GM19351 (cell line): ENCODE data around the gene PHACTR1.
"Not testable (repeated sequence)": the region's sequence is repeated elsewhere in the genome, so short reads cannot be mapped to it uniquely, and the experiment has no call there.

Experiments
- ATAC-seq: cut with Tn5 transposase; IDR thresholded peaks from one replicate; pipeline ENCODE4 v1.9.1; 2021; ENCODE audit warnings: mild to moderate bottlenecking, moderate library complexity; ENCODE audit not compliant: unreplicated experiment

PHACTR1 gene

GRCh38 chr6:13326031-13326586, 609.5 kb downstream of the PHACTR1 start:
- not testable (repeated sequence) for ATAC-seq

DNA sequence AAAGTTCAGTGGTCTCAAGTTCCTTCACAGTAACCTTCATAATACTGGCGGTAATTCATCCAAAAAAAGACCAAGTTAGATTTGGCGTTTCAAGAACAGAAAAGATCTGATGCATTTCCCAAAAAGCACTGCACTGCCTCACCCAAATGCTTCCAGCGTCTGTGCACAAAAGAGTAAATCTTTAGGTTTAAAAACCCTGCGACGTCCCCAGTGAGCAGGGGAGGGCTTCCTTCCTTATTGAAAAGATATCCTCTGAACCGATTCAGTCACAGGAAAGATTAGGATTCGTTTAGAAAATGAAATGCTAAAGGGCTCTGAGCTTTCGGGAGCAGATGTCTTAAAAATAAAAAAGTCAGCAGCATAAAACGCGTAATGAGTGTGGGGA, 611.1 kb downstream of the PHACTR1 start:
- no peak for ATAC-seq

DNA sequence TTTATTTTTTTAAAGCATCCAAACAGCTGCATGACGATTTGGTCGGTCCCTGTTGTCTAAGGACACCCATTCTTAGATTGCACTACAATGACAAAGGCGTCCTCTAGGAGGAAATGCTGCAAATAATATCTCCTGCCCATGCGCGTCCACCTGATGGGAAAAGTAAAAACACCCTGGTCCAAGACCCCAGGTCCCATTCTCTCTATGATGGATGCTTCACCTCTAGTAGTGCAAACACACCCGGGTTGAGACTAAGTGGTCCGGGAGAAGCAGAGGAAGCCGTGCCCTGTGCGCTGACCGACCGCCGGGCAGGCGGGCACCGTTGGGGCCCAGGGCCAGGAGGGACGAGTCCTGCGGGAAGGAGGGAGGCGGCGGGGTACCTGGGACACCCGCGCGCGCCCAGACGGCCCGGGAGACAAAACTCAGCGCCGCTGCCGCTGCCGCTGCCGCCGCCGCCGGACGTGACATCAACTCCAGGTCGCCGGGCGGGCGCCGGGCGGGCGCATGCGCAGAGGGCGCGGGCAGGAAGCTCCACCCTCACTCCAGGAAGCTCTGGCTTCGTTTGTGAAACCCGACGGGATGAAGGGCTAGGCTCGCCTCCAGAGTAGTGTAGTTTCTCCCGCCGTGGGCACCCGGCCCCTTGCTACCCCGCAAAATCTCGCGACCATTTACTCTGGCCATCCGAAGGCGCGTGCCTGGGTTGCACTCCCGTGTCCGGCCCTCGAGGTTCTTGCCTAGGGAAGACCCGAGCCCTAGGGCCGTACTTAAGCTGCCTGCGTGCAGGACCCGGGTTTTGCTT, 611.7 kb downstream of the PHACTR1 start, which contains the start of gene TBC1D7:
Gene TBC1D7, minus strand, starts transcription at position 462 of the 799 bp plus-strand sequence. CDS start 1,639 bp downstream, outside the sequence.
- peak; percentile 78 for ATAC-seq

- ATAC-seq: no peak
Measured at GRCh38 chr6:13328875-13329183, 612.3 kb downstream of the PHACTR1 start.

DNA sequence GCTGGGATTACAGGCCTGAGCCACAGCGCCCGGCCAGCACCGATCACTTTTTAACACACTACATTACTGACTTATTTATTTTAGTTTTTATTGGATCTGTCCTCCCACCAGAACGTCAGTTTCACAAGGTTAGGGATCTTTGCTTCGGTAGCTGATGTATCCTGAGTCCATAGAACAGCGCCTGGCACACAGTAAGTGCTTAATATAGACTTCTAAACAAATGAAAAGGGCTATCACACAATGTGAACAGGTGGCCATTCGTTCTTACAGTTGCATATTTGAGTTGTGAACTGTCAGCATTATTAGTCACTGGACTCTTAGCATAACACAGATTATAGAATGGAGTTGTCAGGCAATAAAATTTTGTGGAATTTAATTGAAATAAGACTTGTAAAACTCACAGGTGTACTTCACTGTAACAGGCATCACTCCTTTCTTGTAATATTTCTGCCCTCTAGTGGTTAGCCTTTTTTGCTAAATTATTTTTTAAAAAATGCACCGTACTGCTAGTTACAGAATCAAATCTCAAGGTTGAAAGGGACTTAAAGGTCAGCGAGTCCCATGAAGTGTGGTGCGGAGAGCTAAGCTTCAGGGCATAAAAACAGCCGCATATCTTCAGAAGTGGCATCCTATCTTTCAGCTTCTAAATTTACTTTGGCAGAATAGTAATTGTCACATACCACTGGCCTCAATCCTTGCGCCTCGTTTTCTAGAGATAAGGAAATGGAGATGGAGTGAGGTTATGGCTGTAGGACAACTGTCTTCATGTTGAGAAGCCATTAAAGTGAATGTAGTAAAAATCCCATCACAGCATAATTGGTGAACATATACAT, 615.2 kb downstream of the PHACTR1 start:
- ATAC-seq: no peak

- ATAC-seq: no peak
Measured at GRCh38 chr6:13332349-13332706, 615.8 kb downstream of the PHACTR1 start.

DNA sequence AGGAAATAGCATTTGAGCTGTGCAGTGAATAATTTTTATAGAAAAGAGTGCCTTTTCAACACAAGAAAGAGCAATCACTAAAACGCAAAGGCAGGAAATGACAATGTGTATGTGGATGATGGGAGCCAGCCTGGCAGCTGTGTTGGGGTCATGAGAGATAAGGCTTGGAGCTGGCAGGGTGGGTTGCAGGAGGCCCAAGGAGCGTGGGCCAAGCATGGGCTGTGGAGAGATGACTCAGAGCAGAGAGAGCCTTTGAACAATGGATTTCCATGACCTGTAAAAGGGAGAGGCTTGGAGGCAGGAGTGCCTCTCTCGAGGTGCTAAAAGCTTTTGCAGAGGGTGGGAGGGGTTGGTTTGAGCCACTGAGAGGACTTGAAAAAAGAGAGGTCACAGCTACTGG, 618.4 kb downstream of the PHACTR1 start:
- no peak for ATAC-seq

DNA sequence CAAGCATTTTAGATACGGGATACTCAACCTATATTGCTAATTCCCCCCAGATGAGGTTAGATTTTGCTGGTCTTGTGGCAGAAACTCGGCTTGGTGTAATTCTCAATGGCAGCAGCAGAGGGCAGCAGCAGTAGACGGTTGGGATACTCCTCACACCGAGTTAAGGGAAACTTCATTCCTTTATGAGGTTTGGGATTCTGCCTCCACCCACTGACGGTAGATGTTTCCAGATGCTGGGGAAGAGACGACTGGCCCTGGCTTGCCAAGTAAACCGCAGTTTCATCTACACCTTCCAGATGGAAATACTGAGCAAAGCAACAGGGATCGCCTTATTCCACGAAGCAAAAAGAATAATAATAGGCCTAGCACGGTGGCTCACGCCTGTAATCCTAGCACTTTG, 620.0 kb downstream of the PHACTR1 start:
- peak; percentile 48 for ATAC-seq

GRCh38 chr6:13338038-13338437, 621.5 kb downstream of the PHACTR1 start:
- no peak for ATAC-seq
